HG02981 (cell line): ENCODE results near the gene NDUFA11.
"Not testable (repeated sequence)": the region's sequence is repeated elsewhere in the genome, so short reads cannot be mapped to it uniquely, and the experiment has no call there.

ENCODE experiments used
- ATAC-seq: cut with Tn5 transposase; IDR thresholded peaks from one replicate; pipeline ENCODE4 v1.9.1; 2021; ENCODE audit warnings: mild to moderate bottlenecking, moderate library complexity; ENCODE audit not compliant: unreplicated experiment

The NDUFA11 gene

GRCh38 chr19:5891572-5891937 is 12.0 kb downstream of the NDUFA11 start:
- ATAC-seq = no peak

- ATAC-seq = no peak
Measured at GRCh38 chr19:5890099-5890498, 13.5 kb downstream of the NDUFA11 start.

- ATAC-seq = no peak
Measured at GRCh38 chr19:5889288-5889971, 14.2 kb downstream of the NDUFA11 start.

GRCh38 chr19:5884065-5884811 is 19.4 kb downstream of the NDUFA11 start:
- not testable (repeated sequence) for ATAC-seq

- ATAC-seq = not testable (repeated sequence)
Measured at GRCh38 chr19:5883157-5883873, 20.3 kb downstream of the NDUFA11 start.

- ATAC-seq = no peak
Measured at GRCh38 chr19:5882421-5882968, 21.1 kb downstream of the NDUFA11 start.

- ATAC-seq = no peak
Measured at GRCh38 chr19:5881543-5882299, 21.9 kb downstream of the NDUFA11 start.

- ATAC-seq = no peak
Measured at GRCh38 chr19:5880604-5881078, 22.9 kb downstream of the NDUFA11 start.

GRCh38 chr19:5880196-5880595 is 23.4 kb downstream of the NDUFA11 start:
- ATAC-seq = no peak

GRCh38 chr19:5877882-5878281 is 25.7 kb downstream of the NDUFA11 start:
- no peak for ATAC-seq

GRCh38 chr19:5877427-5877826 is 26.2 kb downstream of the NDUFA11 start:
- no peak for ATAC-seq

GRCh38 chr19:5874496-5874895 is 29.1 kb downstream of the NDUFA11 start:
- not testable (repeated sequence) for ATAC-seq

GRCh38 chr19:5873617-5874199 is 29.9 kb downstream of the NDUFA11 start:
- no peak for ATAC-seq

GRCh38 chr19:5870986-5871394 is 32.6 kb downstream of the NDUFA11 start:
- ATAC-seq = no peak

- no peak for ATAC-seq
Measured at GRCh38 chr19:5867201-5868136, 36.1 kb downstream of the NDUFA11 start.

- no peak for ATAC-seq
Measured at GRCh38 chr19:5865772-5866171, 37.8 kb downstream of the NDUFA11 start.

GRCh38 chr19:5864725-5865486 is 38.7 kb downstream of the NDUFA11 start:
- ATAC-seq = no peak

GRCh38 chr19:5864013-5864720 is 39.4 kb downstream of the NDUFA11 start:
- ATAC-seq = no peak
